Raji (cell line): ENCODE data around the gene TAGLN.

Experiments
- POLR2A ChIP-seq: IDR thresholded peaks from 2 replicates; pipeline ENCODE4 v1.6.1; 2011; ENCODE audit warnings: low read depth, low read length, control low read depth; ENCODE audit not compliant: insufficient read depth

Gene TAGLN

DNA sequence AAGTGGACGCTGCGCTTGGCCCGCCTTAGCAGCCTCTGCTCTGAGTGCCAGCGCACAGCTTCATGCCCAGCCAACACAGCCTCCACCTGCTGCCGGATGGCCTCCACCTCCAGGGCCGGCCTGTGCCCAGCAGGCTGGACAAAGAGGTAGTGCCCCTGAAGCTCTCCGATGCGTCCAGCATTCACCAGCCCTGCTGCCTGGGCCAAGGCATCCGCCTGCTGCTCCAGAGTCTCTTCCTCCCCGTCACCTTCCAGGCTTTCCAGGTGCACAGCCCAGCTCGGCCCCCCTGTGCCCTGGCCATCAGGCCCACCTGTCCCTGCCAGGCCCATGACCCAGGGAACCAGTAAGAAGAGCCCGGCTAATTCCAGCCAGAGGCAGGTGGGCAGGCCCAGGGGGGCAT, 30.2 kb downstream of the TAGLN start:
- TF ChIP-seq POLR2A: no peak

DNA sequence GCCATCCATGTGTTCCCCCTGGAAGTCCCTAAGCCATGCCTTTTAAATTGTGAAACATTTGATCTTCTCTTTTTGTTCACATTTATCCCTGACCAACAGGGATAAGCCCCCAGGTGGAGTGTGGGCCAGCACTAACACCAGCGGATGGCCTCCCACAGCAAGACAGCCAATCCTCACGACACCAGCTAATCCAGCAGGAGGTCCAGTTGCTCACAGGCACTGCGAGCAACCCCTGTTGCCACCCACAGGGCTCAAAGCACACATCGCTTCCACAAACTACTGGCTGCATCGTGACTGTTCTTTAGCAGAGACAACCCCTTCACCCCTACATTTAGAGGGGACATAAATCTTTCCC, 30.7 kb downstream of the TAGLN start:
- no peak for TF ChIP-seq POLR2A

DNA sequence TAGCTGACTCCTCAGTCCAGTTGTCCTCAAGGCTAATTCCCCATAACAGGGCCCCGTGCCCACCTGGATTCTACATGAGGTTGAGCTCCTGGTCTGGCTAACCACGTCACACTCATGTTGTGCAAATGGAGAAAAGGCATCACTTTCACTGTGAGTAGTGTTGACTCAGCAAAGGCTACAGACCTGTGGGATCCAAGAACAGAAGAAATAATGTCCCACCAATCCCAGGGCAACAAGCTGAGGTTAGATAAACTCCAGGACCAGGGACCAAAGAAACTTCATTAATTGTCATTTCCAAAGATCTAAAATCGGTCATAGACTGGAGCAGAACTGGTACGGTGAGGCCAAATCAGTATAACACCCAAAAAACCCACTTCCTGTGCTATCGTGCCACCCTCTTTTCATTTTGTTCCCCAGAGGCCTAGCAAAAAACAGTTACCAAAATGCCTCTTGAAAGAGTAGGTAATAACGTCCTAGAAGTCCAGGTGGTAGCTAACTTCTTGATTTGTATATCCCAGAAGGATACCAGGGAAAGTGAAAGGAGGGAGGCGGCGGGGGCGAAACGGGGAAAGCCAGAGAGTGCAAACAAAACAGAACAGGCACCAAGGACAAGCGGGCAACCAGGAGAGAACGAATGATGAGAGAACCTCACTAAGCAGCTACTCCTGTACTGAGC, 31.3 kb downstream of the TAGLN start:
- no peak for TF ChIP-seq POLR2A

DNA sequence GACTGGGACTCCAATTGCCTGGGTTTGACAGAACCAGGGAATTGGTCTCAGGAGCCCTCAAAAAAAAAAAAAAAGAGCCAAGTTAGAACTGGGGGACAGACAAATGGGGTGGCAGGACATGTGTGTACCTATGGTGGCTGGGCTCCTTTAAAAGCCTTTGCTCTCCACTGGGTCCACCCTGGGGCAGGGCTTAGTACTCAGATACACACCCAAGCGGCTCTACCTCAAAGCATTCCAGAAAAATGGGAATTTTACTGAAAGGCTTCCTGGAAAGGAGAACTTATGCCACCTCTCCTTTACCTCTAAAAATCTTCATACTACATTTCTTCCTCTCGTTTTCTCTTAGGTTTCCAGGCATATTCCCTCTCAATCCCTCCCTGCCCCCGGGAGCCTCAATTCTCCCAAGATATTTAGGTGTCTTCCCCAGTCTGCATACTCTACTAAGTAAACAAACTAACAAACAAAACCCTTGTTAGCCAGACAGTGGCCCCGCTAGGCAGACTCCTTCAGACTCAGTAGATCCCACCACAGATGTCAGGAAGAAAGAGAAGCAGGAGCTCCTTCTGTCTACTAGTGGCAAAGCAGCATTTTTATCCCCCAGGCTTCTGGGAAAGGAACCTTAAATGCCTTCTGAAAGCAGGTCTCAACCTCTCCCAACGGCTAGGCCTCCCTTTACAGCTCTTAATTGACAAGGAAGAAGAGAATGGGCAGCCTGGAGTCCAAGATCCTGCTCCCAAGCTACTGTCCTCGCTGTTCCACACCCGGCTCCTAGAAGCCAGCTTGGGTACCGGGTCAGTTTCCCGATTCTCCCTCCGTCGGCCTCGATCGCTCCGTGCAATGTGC, 32.0 kb downstream of the TAGLN start:
- no peak for TF ChIP-seq POLR2A

DNA sequence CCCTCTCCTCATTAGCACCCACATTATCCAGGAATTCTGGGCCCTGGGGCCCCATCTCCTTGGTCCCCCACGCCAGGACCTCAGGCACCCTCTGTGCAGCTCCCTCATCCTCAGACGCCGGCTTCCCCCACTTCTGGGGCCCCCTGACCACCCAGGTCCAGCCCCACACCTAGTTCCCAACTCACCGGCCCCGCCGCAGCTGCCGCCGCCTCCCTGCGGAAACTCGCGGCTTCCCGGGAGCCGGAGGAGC, 32.6 kb downstream of the TAGLN start, which contains the start of gene PCSK7:
Gene PCSK7, minus strand, starts transcription at position 232 of the 250 bp plus-strand sequence. CDS start 2,229 bp downstream, outside the sequence.
- TF ChIP-seq POLR2A: no peak

DNA sequence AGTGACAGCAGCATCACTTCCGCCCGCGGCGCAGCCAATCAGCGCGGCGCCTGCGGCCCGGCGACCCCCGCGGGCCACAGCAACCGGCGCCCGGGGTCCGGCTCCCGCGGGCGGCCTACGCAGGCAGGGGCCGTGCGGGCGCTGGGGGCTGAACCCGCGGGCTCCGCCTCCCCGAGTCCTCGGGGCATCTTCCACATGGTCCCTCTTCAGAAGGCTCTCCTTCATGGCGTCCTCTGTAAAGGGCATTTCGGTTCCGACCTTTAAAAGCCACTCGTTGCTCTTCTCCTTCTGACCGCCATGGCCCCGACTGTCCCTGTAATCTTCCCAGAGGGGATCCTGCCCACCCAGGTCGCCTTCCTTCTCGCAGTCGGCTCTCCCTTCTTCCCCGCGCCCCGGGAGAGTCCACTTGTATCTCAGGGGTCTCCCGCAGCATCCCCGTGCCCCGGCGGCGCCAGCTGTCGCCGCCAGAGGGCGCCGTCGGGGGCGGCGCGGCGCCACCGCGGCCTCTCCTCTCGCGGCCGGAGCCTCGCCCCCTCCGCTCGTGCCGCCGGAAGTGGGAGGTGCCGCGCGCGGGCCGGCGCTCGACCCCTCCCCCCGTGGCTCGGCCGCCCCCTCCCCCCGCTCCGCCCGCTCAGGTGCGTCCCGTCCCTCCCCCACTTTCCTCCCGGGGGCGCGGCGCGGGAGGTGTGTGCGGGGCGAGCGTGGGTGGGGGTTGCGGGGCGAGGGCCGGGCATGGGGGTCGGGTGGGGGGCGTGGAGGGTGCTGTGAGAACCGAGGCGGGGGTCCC, 33.1 kb downstream of the TAGLN start, which contains the start of gene RNF214:
Gene RNF214, plus strand, starts transcription at position 580 of the 787 bp plus-strand sequence. CDS start 1,602 bp downstream, outside the sequence.
- TF ChIP-seq POLR2A: peak; percentile 71

DNA sequence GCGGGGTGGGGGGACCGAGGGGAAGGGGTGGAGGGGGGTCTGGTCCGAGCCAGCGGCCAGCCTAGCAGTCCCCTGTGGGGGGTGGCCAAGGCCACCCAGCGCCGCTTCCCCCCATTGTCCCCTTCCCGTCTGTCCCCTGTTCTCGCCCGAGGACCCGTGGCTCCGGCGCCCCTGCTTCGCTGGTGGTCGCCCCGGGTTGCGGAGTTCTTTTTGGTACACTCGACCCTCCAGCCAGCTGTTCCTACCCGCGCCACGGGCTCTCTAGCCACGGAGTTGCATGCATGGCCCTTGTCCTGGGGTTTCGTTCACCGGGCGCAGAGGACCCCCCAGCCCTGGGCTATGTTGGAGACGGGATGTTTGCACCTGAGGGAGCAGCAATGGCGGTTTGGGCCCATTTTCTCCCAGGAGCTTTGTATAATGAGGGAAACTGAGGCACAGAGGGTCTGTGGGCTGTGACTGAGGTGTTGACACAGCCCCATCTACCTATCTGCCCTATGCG, 33.8 kb downstream of the TAGLN start:
- no peak for TF ChIP-seq POLR2A

DNA sequence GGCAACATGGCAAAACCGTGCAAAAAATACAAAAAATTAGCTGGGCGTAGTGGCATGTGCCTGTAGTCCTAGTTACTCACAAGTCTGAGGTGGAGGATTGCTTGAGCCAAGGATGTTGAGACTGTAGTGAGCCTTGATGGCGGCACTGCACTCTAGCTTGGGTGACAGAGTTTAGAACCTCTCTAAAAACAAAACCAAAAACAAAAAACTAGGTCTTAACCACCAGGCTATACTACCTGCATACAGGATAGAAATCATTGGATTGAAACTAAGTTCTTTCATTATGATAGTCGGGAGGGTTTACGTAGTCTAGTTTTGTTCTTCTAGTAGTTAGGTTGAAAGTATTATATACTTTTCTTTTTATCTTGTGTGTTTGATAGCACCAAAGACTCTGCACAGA, 39.1 kb downstream of the TAGLN start:
- TF ChIP-seq POLR2A: no peak

DNA sequence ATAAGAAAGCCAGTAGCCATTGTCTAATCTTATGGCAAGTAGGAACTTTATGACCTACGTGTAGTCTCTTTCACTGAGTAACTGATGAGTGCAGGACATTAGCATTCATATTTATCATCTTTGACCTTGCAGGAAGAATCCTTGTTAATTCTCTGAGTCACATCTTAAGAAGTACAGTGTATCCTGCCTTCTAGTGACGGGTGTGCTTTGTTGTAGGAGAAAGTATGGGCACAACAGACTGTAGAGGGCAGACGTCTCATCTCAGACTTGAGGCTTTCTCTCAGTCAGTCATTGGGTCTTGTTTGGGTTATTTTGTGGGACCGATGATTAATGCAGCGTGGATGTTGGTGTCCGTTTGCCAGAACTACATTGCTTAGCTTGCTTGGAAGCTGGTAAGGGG, 40.1 kb downstream of the TAGLN start:
- TF ChIP-seq POLR2A: no peak

DNA sequence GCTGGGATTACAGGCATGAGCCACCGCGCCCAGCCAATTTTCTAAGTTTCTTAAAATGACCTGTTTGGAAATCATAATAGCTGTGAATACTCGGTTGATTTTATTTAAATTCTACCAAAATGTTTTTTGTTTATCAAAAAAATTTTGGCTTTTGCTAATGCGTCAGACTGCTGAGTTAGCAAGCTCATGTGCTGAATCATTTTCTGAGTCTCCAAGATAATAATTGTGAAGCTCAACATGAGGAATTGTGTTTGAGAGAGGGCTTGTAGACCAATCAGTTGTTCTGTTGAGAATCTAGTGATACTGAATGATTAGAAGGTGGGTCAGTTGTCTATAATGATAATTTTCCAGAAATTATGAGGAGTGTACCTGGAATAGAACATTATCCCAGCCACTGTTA, 49.2 kb downstream of the TAGLN start:
- no peak for TF ChIP-seq POLR2A

DNA sequence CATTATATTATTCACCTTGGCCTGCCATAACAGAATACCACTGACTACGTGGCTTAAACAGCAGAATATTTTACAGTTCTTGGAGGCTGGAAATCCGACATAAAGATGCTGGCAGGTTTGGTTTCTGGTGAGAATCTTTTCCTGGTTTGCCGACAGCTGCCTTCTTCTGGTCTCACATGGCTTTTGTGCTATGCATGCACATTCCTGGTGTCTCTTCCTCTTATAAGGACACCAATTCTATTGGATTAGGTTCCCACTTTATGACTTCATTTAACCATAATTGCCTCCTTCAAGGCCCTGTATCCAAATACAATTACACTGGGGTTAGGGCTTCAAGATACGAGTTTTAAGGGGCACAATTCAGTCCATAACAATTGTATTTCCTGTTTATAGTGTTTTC, 50.4 kb downstream of the TAGLN start:
- TF ChIP-seq POLR2A: no peak

DNA sequence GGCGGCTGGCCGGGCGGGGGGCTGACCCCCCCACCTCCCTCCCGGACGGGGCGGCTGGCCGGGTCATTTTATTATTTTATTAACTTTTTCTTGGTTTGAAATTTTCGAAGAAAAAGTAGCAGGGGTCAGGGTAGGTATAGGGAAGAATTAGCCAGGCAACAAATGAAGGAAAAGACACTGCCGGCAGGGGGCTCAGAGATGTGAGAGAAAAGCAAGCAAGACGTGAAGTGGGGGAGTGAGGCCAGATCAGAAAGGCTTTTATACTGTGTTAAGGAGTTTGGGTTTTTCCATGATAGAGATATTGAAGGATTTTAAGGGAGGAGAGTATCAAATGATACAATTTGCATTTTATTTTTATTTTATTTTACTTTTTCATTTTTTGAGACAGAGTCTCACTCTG, 52.3 kb downstream of the TAGLN start:
- no peak for TF ChIP-seq POLR2A

DNA sequence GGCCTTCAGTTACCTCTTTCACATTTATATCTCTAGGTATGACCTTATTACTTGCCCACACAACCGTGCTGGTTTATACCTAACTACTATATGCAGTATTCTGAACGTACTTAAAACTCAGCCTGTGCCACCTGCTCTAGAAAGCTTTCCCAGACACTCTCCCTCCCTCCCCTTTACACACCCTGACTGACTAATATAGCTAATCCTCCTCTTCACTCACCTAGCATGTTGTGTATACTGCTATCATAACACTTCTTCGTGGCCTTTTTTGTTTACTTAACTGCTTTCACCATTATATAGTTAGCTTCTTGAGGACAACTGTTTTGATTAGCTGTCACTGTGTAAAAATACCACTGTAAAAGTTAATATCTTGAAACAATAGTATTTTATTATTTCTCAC, 56.8 kb downstream of the TAGLN start:
- no peak for TF ChIP-seq POLR2A

DNA sequence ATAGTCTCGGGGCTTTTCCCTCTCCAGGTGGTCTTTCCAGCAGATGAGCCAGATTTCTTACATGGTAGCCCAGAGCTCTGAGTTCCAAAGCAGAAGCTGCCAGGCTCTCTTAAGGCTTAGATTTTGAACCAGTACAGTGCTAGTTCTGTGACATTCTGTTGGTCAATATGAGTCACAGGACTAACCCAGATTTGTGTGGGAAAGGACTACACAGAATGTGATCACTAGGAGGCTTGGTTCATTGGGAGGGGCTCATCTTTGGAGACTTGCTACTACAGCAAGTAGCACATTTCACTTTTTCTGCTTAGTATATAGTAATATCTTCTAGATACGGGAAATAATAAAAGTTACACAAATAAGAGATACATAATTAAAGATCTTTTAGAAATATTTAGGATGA, 57.4 kb downstream of the TAGLN start:
- no peak for TF ChIP-seq POLR2A
